Esophagus squamous epithelium (tissue), 4 donors: Measurements from ENCODE around the gene ZDHHC19.

Experiments used
- CTCF ChIP-seq, 6 experiments: fragments of 450-650 bp in 4 of 6; fragments of 200-600 bp in 2 of 6; sonication (generic) in 2 of 6; IDR thresholded peaks; one replicate each; pipeline ENCODE4 v1.5.1; 2016 to 2019; ENCODE audit warnings: antibody characterized with exemption in 6 of 6, mild to moderate bottlenecking in 4 of 6, moderate library complexity in 4 of 6
- POLR2A ChIP-seq, 4 donors: fragments of 450-650 bp; IDR thresholded peaks; one replicate each; pipeline ENCODE4 v1.6.1; 2017; ENCODE audit warnings: antibody characterized with exemption in 4 of 4, mild to moderate bottlenecking in 4 of 4, moderate library complexity in 3 of 4

- no peak for TF ChIP-seq POLR2A (IDR thresholded peaks at IDR 0.05)
- TF ChIP-seq CTCF (IDR thresholded peaks at IDR 0.05), result no peak
Observed at GRCh38 chr3:196162679-196163078, 48.5 kb downstream of the ZDHHC19 start.
